Posterior vena cava (tissue), 2 donors: ENCODE results near the gene EPB41L1. TPM values are rescaled to one million over a fixed set of nuclear protein-coding genes. Genes with fewer than 3 reads are reported as not detected.

ENCODE experiments used
- DNase-seq: peaks from one replicate; pipeline ENCODE4 v3.0.0-alpha.2; 2020; ENCODE audit warnings: low spot score
- intact Hi-C, 2 donors: fragments of 100-400 bp; cut with DNase I; formaldehyde crosslinking; loops; one replicate each; pipeline versions ENCODE4 v1.14.1 to v1.14.2; 2022 to 2023
- long read RNA-seq, 2 donors: library from polyadenylated mRNA; unstranded; transcript quantifications; one replicate each; pipeline ENCODE4 v2.0.0, GENCODE V29; 2020 to 2021
- total RNA-seq, 2 donors: library from RNA; stranded (reverse); fragmentation: NEBNext Ultra II Directional; extraction: Animal tissue kit (Norgen Biotek cat#: 25700); gene quantifications; one replicate each; pipeline ENCODE4 v1.2.1, GENCODE V29; 2021
- donor health status: DM: yes; HTN: yes; CAD: no.
- donor health status: DM: yes; HTN: yes; CAD: no.

Gene EPB41L1
- total RNA-seq, result 10 to 100 TPM; 39.3 to 58.2 TPM
- long read RNA-seq, donor 1, partial matches to known transcripts, result 6 of 10 reads
- long read RNA-seq, donor 1, other reads (novel, unspliced or antisense), result 4 of 10 reads
- long read RNA-seq, donor 2, partial matches to known transcripts, result 5 of 17 reads
- long read RNA-seq, donor 2, other reads (novel, unspliced or antisense), result 12 of 17 reads

DNA sequence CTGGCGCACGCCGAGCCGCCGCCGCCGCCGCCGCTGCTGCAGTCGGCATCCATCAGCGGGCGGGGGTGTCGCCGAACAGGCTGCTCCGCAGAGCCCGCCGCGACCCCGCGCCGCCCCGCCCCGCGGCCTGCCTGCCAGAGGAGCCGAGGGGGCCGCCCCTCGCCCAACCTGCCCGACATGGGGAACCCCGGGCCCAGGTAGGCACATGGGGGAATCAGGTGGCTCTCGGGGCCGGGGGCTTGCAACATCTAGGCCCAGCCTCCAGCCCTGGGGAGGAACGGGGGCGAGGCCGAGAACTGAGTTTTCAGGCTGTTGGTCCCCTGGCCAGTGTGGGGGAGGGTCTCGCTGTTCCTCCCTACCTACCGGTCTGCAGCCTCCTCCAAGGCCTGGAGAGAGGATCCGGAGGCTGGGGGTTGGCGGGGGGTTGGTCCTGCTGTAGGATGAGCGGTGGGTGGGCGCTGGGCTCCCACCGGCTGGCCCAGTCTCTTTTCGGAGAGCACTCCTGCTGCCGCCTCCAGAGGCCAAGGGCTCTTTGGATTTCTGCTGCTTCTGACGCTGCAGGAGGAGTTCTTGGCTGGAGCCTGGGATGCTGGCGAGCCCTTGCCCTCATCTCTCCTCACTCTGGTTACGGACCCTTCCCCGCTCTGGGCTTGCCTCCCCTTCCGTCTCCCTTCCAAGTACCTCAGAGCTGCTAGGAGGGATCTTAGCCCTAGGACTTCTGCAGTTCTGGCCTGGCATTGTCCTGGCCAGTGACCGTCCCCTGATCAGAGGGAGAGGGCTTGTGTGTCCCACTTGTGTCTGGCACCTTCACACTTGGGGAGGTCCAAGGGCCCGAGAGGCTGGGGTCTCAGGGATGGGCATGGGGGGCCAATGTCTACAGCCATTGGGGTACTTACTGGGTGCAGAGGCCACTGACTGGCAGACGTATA, at the start of gene EPB41L1:
Gene EPB41L1, plus strand, starts transcription at position 41 of the 929 bp plus-strand sequence. CDS start 19,038 bp downstream, outside the sequence.
- DNase-seq, result no peak
- intact Hi-C loops, result loop anchor here in 1 of 2 donors (5.0 kb wide), 1 partner anchor 42 kb away; no protein-coding TSS in a partner anchor

DNA sequence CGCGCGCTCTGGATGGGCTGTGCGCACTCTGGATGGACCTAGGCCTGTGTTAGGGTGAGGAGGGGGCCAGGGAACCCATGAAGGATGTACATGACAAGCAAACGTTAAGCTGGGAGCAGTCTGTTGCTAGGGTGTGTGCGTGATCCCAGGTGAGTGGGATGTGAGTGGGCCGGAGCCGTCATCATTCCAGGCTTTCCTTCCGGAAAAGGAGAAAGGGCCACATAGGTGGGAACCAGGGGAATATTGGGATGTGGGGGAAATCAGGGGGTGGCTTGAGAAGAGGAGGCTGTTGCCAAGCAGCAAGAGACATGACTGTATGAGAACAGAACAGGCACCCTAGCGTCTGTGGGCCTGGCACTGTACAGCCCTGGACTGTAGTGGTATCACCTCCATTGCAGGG, 49.7 kb upstream of the EPB41L1 start:
- no peak for DNase-seq
- intact Hi-C loops, result no loop called here

DNA sequence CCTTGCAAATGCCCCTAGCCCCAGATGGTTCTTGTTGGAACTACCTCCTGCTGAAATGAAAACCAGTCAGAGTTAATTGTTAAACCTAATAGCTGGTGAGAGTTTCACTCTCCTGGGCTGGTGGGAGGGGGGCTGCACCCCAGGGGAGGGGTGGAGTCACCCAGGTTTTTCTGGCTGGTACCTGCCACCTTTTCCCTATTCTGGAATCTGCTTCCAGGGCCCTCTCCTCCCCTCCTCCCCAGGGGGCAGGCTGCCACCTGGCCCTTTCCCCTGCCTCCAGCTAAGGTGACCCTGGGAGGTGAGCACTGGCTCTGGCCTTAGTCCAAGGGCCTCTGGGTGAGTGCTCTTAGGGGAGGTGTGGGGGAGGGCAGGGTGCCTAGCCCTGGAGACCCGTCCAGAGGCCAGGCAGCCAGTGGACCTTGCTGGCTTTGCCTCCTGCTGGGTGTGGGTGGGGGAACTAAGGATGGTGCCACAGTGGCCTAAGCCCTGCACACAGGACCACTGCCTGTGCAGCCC, 48.8 kb upstream of the EPB41L1 start:
- intact Hi-C loops, result no loop called here
- DNase-seq, result no peak

DNA sequence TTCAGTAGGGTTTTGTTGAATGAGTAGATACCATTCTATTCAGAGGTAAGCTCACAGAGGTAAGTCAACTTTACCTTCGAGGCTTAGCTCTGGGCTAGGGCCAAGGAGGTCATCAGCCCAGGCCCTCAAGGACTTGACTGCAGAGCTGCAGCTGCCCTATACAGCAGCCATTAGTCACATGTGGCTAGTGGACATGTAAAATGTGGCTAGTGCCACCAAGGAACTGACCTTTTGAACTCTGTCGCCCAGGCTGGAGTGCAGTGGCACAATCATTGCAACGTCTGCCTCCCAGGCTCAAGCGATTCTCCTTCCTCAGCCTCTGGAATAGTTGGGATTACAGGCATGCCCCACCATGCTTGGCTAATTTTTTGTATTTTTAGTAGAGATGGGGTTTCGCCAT, 47.9 kb upstream of the EPB41L1 start:
- intact Hi-C loops, result no loop called here
- DNase-seq, result no peak

DNA sequence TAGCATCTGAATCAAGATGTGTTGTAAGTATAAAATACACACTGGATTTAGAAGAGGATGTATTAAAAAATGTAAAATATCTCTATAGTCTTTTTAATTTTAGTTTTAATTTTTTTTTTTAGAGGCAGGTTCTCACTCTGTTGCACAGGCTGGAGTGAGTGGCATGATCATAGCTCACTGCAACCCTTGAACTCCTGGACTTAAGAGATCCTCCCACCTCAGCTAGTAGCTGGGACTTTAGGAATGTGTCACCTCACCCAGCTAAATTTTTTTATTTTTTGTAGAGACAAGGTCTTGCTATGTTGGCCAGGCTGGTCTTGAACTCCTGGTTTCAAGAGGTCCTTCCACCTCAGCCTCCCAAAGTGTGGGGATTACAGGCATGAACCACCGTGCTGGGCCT, 46.7 kb upstream of the EPB41L1 start:
- no peak for DNase-seq
- intact Hi-C loops, result no loop called here

DNA sequence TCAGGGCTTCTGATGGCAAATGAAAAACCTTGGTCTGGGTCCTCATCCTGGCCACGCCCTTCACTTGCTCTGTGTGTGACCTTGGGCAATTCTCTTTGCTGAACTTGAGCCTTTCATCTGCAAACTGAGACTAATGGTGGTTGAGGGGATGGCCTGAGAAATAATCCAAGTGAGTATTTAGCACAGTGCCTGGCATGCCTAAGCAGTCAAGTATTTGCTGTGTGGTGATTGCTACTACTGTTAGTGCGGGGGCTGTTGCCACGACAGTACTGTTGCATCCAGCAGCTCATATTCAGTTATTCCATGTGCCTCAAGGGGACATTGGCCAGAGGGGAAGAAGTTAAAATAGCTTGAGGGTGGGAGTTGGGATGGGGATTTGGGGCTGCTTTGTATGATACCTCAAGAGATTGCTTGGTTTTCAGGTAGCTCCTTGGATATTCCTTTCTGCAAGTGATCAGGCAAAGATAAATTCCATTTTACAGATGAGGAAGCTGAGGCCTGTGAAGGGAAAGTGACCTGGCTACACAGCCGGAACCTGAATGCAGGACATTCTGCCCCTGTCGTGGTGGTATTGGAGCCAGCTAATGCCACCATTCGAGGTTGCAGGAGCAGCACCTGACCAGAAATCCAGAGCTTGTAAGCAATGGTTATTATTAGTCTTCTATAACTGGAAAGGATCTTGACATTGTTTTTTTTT, 45.1 kb upstream of the EPB41L1 start:
- no peak for DNase-seq
- intact Hi-C loops, result no loop called here

DNA sequence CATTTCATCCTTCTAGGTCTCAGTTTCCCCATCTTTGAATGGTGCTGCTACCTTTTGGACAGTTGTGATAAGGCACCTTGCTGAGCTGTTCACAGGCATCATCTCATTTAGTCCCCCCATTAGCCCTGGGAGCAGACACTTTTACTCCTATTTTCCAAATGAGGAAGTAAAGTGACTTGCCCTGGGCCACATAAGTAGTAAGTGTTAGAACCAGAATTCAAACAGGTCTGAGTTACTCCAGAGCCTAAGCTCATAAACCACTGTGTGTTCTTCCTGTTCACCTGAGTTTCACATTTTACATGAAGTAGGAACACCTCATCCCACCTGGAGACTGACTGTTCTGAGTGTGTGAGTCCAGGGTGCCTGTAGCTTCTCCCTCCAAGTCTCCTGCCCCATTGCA, 43.5 kb upstream of the EPB41L1 start:
- intact Hi-C loops, result no loop called here

DNA sequence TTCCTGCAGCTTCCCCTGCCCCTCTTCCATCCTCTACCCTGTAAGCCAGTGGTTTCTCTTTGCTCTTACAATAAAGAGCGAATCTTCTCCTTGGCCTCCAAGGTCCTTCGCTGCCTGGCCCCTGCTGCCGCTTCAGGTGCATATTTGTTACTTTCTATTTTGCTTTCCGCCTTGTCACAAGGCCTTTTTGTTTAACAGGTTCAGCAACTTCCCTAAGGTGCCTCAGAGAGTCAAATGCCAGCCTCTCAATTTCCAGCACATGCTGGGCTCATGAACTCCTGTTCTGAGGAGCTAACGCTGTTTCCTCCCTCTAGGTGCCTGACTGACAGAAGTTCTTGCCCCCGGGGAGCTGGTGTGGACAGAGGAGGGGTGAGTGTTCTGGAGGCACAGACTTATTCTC, 42.4 kb upstream of the EPB41L1 start:
- DNase-seq, result no peak
- intact Hi-C loops, result no loop called here

More for the DNA sequence above, 43.5 kb upstream of the EPB41L1 start:
- DNase-seq, result no peak

DNA sequence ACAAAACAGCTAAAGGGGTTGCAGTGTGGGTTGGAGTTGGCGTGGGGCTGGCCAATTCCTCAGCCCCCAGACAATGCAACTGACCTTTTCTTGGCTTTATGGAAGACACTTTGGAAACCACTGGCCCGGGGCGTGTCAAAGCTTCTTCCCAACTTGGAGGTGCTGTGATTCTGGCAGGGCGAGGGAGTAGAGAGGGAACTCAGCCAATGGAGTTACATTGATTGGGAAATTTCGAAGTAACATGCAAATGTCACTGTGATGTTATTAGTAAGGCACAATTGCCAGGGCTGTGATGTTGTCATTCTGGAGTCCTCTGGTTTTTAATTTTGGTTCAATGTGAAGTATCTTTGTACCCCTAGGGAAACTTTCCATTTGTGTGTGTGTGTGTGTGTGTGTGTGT, 41.5 kb upstream of the EPB41L1 start:
- no peak for DNase-seq
- intact Hi-C loops, result no loop called here

DNA sequence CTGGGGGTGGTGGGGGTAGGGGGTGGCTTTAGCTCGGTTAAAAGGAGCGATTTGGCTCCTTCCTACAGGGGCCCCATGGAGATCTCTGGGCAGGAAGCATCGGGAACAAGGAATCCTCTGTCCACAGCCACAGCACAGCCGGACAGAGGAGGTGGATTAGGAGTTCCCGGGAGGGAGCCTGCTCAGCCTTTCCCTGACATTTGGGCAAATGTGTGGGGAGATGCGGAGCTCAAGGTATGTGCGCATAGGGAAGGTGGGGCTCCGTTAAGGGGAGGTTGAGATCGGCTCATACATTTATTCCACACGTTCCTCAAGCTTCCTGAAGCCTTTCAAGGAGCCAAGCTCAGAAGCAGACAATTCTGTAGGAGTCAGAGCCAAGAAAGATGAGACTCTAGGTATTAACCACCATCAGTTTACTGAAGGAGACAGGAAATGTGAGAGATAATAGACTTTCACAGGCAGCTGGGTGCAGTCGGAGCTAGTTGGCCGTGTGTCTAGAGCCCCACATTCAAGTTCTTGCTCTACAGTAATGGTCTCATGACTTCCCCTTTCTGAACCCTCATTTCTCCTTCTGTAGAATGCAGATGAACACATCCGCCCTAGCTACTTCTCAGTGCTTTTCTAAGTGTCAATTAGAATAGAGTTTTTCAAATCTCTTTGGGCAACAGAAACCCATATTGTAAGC, 40.8 kb upstream of the EPB41L1 start:
- intact Hi-C loops, result no loop called here
- DNase-seq, result no peak

DNA sequence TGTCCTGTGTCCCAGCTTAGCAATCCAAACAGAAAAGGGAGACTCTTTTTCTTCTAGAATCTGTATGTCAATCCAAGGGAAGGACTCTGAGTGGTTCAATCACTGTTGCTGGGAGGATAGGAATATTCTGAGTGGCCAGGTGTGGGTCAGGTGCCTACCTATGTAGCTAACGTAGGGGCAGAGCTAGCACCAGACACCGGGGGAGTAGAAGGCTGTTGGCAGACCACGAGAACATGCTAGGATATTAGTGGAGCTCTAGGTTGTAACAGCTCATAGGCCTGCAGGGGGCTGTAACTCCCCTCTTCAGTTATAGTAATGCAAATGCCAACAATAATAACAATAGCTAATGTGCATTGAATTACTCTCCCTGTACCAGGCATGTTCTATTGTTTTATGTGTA, 39.8 kb upstream of the EPB41L1 start:
- no peak for DNase-seq

DNA sequence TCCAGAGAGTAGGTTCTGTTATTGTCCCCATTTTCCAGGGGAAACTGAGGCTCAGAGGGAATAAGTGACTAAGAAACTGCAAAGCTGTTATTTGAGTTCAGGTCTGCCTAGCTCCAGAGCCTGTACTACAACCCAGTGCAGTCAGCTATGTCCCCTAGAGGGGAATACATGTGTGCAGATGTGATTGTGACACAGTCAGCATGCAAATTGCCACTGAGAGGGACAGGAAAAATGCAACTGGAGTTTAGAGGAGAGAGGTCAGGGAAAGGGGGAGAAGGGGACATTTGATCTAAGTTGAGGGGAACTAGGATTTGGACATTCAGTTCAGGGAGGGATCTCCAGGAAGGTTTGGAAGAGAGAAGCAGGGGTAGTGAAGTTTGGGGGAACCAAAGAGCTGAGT, 38.6 kb upstream of the EPB41L1 start:
- intact Hi-C loops, result no loop called here

More for the DNA sequence above, 39.8 kb upstream of the EPB41L1 start:
- intact Hi-C loops, result no loop called here

DNA sequence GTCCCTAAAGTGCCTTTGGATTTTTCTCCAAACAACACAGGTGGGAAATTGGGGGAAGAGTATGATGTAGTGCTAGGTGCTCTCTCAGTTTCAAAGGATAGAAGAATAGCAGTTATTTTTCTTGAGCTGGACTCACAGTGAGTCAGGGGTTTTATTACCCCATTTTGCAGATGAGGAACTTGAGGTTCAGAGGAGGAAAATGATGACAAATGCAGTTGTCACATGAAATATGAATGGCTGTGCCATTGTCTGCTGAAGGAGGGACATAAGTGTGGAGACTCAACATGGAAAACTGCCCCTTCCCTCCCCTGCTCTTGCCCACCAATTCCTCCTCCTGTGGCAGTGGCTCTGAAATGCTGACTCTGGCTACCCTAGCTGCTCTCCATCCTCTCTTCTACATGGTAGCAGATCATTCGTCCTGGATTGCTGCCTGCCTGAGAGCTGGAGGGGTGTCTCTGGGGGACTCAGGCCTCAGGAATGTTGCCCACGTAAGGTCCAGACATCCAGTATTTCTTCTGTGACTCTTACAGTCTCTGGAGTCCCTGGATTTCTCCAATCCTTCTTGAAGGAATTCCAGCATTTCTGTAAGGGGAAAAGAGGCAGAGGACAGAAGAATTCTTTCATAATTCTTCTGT, 37.6 kb upstream of the EPB41L1 start:
- intact Hi-C loops, result no loop called here
- DNase-seq, result no peak

More for the DNA sequence above, 38.6 kb upstream of the EPB41L1 start:
- no peak for DNase-seq

DNA sequence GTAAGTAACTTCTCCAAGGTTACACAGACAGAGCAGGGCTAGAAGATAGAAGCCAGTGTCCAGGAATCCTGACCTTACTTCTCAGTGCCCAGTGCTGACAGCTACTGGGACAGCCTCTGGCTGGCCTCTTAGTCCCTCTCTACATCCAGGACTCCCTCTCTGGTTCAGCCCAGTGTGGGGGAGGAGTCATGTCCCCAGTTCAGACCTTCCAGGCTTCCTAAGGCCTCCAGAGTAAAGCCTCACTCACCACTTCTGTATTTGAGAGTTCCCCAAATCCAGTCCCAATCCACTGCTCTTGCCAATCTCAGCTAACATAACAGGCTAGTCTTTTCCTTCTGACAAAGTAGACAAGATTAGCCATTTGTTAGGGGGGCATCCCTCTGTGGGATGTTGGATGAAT, 36.9 kb upstream of the EPB41L1 start:
- intact Hi-C loops, result no loop called here
- no peak for DNase-seq

DNA sequence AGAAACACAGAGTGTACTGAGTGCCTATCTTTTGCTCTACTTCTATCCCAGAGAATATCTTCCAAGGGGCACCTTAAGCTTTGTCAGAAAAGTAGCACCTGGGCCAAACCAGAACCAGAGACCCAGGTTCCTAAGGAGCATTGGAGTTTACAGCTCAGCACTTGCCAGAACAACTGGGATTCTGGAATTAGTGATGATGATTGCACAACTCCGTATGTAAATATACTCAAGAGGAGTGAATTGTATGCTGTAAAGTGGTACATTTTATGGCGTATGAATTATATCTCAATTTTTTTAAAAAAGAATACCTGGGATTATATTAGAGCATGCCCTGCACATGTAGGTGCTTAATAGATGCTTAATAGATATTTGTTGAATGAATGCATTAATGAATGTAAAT, 36.2 kb upstream of the EPB41L1 start:
- intact Hi-C loops, result no loop called here
- no peak for DNase-seq

DNA sequence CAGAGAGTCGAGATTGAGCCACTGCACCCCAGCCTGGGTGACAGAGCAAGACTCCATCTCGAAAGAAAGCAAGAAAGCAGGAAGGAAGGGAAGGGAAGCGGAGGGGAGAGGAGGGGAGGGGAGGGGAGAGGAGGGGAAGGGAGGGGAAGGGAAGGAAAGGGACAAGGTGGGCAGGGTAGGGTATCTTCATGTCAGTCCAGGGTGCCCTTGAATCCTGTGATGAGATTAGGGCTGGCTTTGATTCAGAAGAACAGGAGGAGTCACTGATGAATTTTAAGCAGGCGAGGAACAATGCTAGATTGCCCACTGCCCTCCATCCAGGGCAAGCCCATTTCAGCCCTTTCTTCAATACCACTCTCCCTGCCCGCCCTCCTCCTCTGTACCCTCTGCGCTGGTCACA, 35.0 kb upstream of the EPB41L1 start:
- intact Hi-C loops, result no loop called here
- DNase-seq, result no peak

DNA sequence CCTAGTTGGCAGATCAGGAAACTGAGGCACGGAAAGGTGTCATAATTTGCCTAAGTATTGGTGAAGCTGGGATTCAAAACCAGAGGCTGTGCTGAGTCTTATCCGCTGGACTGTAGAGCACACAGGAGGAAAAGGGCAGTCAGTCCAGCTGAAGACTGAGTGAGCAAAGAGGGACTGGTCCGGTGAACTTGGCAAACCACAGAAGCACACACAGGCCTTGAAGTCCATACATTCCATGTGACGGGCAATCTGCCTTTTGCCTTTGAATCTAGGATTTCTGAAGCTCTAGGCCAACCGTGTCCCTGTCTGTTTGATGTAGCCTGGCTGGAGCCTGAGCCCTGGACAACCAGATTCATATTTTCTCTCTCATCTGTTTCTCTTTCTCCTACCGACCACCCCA, 34.3 kb upstream of the EPB41L1 start:
- intact Hi-C loops, result no loop called here
- no peak for DNase-seq

DNA sequence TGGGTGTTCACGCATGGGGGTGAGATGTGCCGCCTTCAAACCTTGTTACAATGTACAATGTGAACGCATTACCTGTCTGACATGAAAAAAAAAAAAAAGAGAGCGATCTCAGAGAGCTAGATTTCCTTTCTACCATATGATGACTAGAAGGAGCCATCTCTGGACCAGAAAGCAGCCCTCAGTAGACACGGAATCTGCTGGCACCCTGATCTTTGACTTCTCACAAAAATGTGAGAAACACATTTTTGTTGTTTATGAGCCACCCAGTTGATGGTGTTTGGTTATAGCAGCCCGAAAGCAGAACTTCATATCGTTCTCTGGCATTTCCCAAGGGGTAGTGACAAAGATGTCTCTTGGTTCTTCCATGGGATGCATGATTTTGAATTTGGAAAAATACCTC, 33.5 kb upstream of the EPB41L1 start:
- no peak for DNase-seq
- intact Hi-C loops, result no loop called here
